ENCODE data around the gene USP54.

USP54 gene

DNA sequence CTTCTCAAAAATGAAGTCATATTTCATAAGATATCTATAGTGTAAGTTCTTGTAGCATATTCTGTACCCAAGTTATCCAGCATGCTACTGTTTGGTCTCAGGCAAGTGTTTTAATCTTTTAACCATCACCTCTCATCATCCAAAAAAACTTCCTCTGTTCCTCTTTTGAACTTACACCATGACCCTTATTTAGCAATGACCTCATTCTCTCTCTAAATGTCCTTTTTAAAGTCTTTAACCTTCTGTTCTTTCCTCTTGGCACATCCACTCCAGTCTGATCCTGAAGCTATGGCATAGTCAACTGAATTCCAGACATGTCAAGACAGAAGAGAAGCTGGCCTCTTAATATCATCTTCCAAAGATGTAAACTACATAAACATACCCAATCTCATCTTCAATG is 121.6 kb downstream of the USP54 start:
- no peak for DNase-seq (ENCODE audit: low spot score)
- in situ Hi-C loops (cut with MboI; ENCODE audit: low sequenced_read_pairs, unreplicated experiment): no loop called here
- TF ChIP-seq, protein P1, sequence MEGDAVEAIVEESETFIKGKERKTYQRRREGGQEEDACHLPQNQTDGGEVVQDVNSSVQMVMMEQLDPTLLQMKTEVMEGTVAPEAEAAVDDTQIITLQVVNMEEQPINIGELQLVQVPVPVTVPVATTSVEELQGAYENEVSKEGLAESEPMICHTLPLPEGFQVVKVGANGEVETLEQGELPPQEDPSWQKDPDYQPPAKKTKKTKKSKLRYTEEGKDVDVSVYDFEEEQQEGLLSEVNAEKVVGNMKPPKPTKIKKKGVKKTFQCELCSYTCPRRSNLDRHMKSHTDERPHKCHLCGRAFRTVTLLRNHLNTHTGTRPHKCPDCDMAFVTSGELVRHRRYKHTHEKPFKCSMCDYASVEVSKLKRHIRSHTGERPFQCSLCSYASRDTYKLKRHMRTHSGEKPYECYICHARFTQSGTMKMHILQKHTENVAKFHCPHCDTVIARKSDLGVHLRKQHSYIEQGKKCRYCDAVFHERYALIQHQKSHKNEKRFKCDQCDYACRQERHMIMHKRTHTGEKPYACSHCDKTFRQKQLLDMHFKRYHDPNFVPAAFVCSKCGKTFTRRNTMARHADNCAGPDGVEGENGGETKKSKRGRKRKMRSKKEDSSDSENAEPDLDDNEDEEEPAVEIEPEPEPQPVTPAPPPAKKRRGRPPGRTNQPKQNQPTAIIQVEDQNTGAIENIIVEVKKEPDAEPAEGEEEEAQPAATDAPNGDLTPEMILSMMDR (IDR thresholded peaks at IDR 0.05; ENCODE audit: borderline replicate concordance, control extremely low read depth, extremely low read depth, insufficient read depth, missing control alignments): no peak

DNA sequence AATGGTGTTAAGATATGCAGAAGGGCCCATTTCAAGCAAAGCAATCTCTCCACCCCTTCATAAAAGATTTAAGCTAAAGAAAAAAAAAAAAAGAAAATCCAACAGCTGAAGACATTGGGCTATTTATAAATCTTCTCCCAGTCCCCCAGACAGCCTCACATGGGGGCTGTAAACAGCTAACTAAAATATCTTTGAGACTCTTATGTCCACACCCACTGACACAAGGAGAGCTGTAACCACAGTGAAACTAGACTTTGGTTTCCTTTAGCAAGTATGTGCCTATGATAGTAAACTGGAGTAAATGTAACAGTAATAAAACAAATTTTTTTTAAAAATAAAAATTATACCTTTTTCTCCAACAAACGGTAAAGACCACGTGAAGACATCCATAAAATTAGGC is 123.9 kb downstream of the USP54 start:
- TF ChIP-seq, protein P1 (IDR thresholded peaks at IDR 0.05; ENCODE audit: borderline replicate concordance, control extremely low read depth, extremely low read depth, insufficient read depth, missing control alignments): no peak
- in situ Hi-C loops (cut with MboI; ENCODE audit: low sequenced_read_pairs, unreplicated experiment): no loop called here
- peak; percentile 38 for DNase-seq (ENCODE audit: low spot score)

DNA sequence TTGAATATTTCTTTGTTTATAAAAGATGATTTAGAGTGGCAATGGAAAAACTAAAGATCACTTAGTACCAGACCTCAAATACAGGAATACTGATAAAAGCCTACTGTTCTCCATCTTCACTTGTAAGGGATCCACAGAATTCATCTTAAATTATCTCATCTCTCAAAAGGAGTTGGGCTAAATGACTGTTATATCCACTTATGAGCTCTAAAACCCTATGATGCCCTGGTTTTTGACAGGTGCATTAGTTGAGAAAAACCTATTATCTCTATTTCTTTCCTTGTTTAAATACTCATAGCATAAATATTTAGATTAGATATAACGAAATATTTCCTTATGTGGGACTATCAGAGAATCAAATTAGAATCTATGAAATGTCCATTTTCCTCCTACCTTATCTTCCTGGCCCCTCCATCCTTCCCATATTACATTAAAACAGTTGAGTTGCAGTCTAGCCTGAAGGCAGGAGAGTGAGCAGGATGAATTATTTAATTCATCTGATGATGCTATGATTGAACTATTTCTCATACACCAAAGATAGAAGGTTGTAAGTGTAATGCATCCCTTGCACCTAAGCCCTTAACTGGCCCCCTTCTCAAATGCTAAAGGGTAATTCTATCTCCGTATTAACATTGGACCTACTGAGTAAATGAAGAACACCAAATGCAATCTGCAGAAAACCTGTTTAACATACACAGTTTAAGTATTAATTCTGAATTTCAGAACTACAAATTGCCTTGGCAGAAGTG is 125.0 kb downstream of the USP54 start:
- DNase-seq (ENCODE audit: low spot score): no peak
- in situ Hi-C loops (cut with MboI; ENCODE audit: low sequenced_read_pairs, unreplicated experiment): no loop called here
- TF ChIP-seq, protein P1 (IDR thresholded peaks at IDR 0.05; ENCODE audit: borderline replicate concordance, control extremely low read depth, extremely low read depth, insufficient read depth, missing control alignments): no peak

DNA sequence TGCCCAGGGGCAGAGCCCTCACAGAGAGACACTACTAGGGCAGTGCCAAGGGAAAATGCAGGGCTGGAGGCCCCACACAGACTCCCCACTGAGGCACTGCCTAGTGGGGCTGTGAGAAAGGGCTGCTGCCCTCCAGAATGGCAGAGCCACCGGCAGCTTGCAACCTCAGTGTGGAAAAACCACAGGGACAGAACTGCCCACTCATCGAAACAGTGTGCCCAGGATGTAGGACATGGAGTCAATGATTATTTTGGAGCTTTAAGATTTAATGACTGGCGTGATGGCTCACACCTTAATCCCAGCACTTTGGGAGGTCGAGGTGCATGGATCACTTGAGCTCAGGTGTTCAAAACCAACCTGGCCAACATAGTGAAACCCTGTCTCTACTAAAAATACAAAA is 130.2 kb downstream of the USP54 start:
- in situ Hi-C loops (cut with MboI; ENCODE audit: low sequenced_read_pairs, unreplicated experiment): no loop called here
- DNase-seq (ENCODE audit: low spot score): no peak
- TF ChIP-seq, protein P1 (IDR thresholded peaks at IDR 0.05; ENCODE audit: borderline replicate concordance, control extremely low read depth, extremely low read depth, insufficient read depth, missing control alignments): no peak

DNA sequence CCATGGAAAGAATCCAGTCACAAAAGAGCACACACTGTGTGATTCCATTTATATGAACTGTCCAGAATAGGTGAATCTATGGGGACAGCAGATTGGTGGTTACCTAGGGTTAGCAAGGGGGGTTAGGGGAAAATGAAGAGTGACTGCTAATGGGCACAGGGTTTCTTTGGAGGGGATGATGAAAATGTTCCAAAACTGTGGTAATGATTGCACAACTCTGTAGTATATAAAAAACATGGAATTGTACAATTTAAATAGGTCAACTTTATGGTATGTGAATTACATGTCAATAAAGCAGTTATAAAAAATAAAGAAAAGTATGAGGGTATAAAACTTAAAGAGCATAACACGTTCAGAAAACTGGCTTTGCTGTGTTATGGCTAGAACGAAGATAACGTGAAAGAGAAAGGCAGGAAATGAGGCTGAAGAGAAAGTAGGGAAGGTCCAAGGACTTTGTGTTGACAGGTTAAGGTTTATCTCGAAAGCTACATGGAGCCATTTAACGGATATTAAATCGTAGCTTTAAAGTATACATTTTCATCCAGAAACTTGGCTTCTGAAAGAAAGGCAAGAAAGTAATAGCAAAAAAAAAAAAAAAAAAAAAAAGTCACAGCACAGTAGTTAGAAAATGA is 131.3 kb downstream of the USP54 start:
- TF ChIP-seq, protein P1 (IDR thresholded peaks at IDR 0.05; ENCODE audit: borderline replicate concordance, control extremely low read depth, extremely low read depth, insufficient read depth, missing control alignments): no peak
- in situ Hi-C loops (cut with MboI; ENCODE audit: low sequenced_read_pairs, unreplicated experiment): no loop called here

DNA sequence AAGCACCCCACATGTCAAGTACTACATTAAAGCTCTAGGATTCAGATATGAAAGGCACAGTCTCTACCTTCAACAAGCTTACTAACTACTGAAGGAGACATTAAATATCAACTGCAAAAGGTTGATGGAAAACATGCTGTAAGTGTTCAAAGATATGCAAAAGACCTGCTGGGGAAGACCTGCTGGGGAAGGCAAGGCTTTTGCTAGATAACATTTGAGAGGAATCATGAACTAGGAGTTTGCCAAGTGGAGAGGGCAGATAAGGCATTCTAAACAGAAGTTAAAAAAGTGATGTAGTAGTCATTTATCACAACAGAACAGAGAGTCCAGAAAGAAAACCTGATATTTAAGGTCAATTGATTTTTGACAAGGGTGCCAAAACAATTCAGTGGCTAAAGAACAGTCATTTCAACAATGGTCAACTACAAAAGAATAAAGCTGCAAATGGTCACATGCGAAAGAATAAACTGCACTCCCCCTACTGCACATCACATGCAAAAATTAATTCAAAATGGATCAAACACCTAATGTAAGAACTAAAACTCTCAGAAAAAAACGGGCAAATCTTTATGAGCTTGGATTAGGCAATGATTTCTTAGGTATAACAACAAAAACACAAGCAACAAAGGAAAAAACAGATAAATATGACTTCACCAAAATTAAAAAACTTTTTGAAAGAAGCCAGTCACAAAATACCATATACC is 134.8 kb downstream of the USP54 start:
- in situ Hi-C loops (cut with MboI; ENCODE audit: low sequenced_read_pairs, unreplicated experiment): no loop called here

More for the DNA sequence above, 131.3 kb downstream of the USP54 start:
- DNase-seq (ENCODE audit: low spot score): no peak

More for the DNA sequence above, 134.8 kb downstream of the USP54 start:
- TF ChIP-seq, protein P1 (IDR thresholded peaks at IDR 0.05; ENCODE audit: borderline replicate concordance, control extremely low read depth, extremely low read depth, insufficient read depth, missing control alignments): no peak
- peak; percentile 17 for DNase-seq (ENCODE audit: low spot score)
